Measurements from ENCODE around the gene MCL1. TPM values are rescaled to one million over a fixed set of nuclear protein-coding genes. Genes with fewer than 3 reads are reported as not detected.
A peak's percentile ranks its signal among the peaks of the same experiment; 100 is the strongest.
"Not testable (repeated sequence)": the region's sequence is repeated elsewhere in the genome, so short reads cannot be mapped to it uniquely, and the experiment has no call there.

The MCL1 gene
- total RNA-seq, 1 experiment from 2014 or later = 165 TPM

GRCh38 chr1:150567717-150568593 lies 11.5 kb downstream of the MCL1 start:
- H3K4me3 ChIP-seq (ENCODE audit: insufficient read depth, low read depth, low read length) = no peak overlapping the region

GRCh38 chr1:150567341-150567716 lies 12.1 kb downstream of the MCL1 start:
- H3K36me3 ChIP-seq (replicated peaks; ENCODE audit: control insufficient read depth, insufficient read depth, low read length) = no peaks in the 10 kb centered on the region; the same call in none of the 2 replicates
- H3K27me3 ChIP-seq (ENCODE audit: control insufficient read depth, insufficient read depth, low read length) = no peaks in the 10 kb centered on the region
- DNase-seq = no peak
- H3K4me3 ChIP-seq (ENCODE audit: insufficient read depth, low read depth, low read length) = no peak overlapping the region

More at GRCh38 chr1:150567717-150568593, 11.5 kb downstream of the MCL1 start:
- no peaks in the 10 kb centered on the region for H3K27me3 ChIP-seq (ENCODE audit: control insufficient read depth, insufficient read depth, low read length)
- peak; percentile 81 for DNase-seq
- H3K36me3 ChIP-seq (replicated peaks; ENCODE audit: control insufficient read depth, insufficient read depth, low read length) = peaks cover 1% of the 10 kb centered on the region

DNA sequence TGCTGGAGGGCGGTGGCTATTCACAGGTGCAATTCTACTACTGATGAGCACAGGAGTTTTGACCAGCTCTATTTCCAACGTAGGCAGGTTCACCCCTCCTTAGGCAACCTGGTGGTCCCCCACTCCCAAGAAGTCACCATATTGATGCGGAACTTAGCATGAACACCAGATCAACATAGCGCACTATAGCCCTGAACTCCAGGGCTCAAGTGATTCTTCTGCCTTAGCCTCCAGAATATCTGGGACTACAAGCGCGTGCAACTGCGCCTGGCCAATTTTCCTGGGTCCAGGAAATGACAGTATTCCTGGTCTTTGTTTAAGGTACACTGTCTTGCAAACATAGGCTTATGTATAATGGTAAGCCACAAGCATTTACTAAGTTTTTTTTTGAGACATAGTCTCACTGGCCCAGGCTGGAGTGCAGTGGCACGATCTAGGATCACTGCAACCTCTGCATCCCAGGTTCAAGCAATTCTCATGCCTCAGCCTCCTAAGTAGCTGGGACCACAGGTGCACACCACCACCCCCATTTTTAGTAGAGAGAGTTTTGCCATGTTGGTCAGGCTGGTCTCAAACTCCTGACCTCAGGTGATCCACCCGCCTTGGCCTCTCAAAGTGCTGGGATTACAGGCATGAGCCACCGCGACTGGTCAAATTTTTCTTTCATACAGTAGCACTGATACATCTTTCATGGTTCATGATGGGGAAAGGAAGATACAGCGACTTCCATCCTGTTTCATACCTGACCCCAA lies 12.6 kb downstream of the MCL1 start:
- no peak for DNase-seq
- Histone ChIP-seq H3K36me3 (replicated peaks; ENCODE audit: control insufficient read depth, insufficient read depth, low read length) (no peaks in the 10 kb centered on the region; the same call in none of the 2 replicates), H3K27me3 (ENCODE audit: control insufficient read depth, insufficient read depth, low read length) (no peaks in the 10 kb centered on the region), H3K4me3 (ENCODE audit: insufficient read depth, low read depth, low read length) (no peak overlapping the region)

GRCh38 chr1:150565240-150565991 lies 14.0 kb downstream of the MCL1 start:
- not testable (repeated sequence) for H3K4me3 ChIP-seq (ENCODE audit: insufficient read depth, low read depth, low read length); H3K27me3 ChIP-seq (ENCODE audit: control insufficient read depth, insufficient read depth, low read length); DNase-seq; H3K36me3 ChIP-seq (replicated peaks; ENCODE audit: control insufficient read depth, insufficient read depth, low read length)

DNA sequence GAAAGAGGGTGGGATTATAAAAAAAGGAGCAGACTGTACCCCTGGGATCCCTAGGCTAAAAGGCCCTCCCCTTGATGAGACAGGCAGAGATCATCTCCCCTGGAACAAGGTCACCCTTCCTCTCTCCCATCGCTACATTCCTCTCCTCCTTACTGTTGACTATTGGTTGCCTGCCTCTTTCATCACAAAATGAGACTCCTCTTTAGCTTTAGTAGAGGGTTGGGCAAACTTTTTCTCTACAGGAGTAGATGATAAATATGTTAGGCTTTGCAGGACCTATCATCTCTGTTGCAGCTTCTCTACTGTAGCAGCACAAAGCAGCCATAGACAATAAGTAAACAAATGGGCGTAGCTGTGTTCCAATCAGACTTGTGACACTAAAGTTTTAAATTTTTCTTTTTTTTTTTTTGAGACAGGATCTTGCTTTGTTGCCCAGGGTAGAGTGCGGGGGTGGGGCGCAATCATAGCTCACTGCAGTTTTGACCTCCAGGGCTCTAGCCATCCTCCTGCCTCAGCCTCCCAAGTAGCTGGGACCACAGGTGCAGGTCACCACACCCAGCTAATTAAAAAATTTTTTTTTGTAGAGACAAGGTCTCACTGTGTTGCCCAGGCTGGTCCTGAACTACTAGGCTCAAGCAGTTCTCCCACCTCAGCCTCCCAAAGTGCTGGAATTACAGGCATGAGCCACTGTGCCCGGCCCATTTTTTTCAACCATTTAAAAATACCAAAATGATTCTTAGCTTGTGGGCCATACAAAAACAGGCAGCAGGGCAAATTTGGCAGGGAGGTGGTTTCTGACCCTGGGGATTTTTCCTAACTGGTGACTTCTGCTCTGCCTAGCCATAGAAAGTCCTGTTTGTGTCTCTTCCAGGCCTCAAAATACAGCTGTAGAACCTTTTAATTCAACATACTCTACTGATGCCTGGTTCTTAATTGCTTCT lies 15.1 kb downstream of the MCL1 start:
- Histone ChIP-seq H3K36me3 (replicated peaks; ENCODE audit: control insufficient read depth, insufficient read depth, low read length) (no peaks in the 10 kb centered on the region), H3K27me3 (ENCODE audit: control insufficient read depth, insufficient read depth, low read length) (no peaks in the 10 kb centered on the region), H3K4me3 (ENCODE audit: insufficient read depth, low read depth, low read length) (no peak overlapping the region)
- DNase-seq = no peak

DNA sequence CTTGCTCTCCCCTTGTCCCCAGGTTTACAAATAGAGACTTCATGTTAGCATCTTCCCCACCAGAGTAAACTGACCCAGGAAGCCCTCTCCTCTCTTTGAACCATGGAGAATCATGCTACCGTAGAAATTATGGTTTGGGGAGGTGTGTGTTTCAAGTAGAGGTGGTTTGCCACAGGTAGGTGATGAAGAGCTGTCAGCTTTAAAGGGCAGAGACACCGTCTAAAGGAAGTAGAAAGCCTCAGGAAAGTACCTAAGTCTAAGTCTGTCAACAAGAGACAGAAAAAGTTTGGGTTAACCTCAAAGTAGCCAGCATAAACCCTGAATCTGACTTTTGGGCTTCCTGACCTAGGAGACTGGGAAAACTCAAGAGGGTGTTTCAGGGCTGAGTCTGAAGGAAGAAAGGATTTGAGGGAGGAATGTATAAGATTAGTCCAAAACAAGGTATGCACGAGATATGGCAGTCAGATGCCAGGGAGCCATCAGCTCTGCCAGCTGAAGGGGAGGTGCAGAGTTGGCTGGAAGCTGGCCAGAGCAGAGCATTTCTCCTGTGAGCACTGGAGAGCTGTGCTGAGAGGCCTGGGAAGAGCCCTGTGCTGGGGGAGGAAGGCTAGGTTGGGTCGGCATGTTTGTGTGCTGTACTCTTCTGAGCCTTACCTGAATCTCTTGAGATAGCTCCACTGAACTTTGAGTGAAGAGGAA lies 15.9 kb downstream of the MCL1 start:
- no peaks in the 10 kb centered on the region for H3K27me3 ChIP-seq (ENCODE audit: control insufficient read depth, insufficient read depth, low read length)
- DNase-seq = no peak
- no peak overlapping the region for H3K4me3 ChIP-seq (ENCODE audit: insufficient read depth, low read depth, low read length)

DNA sequence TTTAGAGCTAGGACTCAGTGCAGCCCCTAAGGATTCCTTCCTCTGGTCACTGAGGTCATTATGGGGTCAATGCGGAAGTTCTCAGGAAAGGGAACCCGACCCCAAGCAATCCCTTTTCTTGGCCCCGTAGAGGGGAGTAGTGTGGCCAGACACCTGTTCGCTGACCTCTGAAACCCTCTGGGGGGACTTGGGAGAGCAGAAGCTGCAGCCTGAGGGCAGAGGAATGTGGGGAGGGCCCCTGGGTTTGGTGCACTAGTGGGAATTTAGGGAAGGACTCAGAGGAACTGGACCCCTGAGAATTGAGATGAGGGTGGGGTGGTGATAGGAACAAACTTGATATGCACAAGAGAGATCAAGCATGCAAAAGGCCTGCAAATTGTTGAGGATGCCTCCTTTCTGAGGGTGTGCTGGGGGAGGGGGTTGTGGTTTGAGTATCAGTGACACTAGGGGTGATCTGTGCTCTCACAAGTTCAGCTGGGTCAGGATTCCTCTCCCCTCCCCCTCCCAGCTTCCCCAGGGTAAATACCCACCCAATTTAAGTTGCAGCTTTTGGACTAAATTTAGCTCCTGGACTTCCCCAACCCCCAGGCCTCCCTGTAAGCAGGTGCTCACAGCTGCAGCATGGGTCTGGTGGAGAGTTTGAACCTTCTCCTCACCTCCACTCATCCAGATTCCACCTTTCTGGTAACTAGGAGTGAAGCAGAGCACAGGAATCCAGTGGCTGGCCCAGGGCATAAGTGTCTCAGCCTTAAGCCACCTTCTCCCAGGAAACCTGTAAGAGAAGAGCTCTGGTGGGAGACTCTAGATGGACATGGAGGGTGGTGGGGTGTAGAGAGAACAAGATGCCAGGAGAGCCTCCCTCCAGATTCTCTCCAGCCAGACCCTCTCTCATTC lies 16.7 kb downstream of the MCL1 start:
- DNase-seq = peak; percentile 45

More for the DNA sequence above, 15.9 kb downstream of the MCL1 start:
- no peaks in the 10 kb centered on the region for H3K36me3 ChIP-seq (replicated peaks; ENCODE audit: control insufficient read depth, insufficient read depth, low read length)

DNA sequence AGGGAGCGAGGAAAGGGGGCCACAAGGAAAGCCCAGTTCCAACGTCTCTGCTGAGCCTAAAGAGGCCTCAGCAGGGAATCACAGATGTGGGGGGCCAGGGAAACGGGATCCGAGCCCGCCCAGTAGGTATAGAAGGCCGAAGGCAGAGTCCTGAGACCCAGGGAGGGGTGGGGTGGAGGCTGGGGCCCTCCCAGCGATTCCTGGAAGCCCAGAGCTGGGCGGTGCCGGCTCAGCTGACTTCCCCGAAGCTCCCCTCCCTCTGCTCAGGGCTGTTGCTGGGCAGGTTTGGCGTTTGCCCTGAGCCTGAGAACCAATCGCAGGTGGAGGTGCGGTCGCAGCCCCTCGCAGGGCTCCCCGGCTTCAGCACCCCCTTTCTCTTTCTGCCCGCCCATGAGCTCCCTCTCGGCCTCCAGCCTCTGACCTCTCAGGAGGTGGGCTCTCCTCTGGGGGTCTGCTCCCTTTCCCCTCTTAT lies 17.4 kb downstream of the MCL1 start:
- peak; percentile 94 for DNase-seq
- Histone ChIP-seq H3K36me3 (replicated peaks; ENCODE audit: control insufficient read depth, insufficient read depth, low read length) (no peaks in the 10 kb centered on the region), H3K27me3 (ENCODE audit: control insufficient read depth, insufficient read depth, low read length) (no peaks in the 10 kb centered on the region), H3K4me3 (ENCODE audit: insufficient read depth, low read depth, low read length) (peak overlapping the region; percentile 74)

More for the DNA sequence above, 16.7 kb downstream of the MCL1 start:
- H3K36me3 ChIP-seq (replicated peaks; ENCODE audit: control insufficient read depth, insufficient read depth, low read length) = no peaks in the 10 kb centered on the region
- H3K4me3 ChIP-seq (ENCODE audit: insufficient read depth, low read depth, low read length) = peak overlapping the region; percentile 74
- H3K27me3 ChIP-seq (ENCODE audit: control insufficient read depth, insufficient read depth, low read length) = no peaks in the 10 kb centered on the region

DNA sequence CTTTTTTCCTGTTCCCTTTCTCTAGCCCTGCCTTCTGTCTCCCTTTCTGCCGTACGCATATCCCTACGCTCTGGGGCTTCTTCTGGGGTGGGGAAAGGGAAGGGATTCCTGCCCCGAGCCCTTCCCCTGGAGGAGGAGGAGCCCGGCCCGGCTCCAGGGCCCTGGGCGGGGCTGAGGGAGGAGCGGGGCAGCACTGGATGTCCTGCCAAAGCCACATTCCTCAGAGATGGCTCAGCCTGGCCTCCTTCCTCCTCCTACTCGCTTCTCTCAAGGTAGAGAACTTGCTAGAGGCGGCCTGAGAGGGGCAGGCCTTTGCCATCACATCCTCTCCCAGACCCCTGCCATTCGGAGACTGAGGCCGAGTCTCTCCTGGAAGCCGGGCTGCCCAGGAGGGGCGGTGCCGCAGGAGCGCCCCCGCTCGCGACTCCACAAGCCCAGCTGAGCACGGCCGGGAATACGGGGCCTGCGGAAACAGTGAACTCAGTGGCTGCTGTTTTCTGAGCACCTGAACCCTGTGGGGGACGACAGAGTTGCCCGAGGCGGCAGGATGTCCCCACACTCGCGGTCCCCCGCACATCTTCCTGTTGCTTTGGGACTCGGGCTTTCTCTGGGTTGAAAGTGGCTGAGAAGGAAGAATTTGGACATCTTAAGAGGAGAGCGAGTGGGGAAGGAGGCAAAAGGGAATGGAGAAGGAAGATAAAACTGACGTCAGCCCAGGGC lies 18.0 kb downstream of the MCL1 start:
- no peaks in the 10 kb centered on the region for H3K27me3 ChIP-seq (ENCODE audit: control insufficient read depth, insufficient read depth, low read length)
- no peaks in the 10 kb centered on the region for H3K36me3 ChIP-seq (replicated peaks; ENCODE audit: control insufficient read depth, insufficient read depth, low read length)
- peak; percentile 97 for DNase-seq
- peak overlapping the region; percentile 74 for H3K4me3 ChIP-seq (ENCODE audit: insufficient read depth, low read depth, low read length)

DNA sequence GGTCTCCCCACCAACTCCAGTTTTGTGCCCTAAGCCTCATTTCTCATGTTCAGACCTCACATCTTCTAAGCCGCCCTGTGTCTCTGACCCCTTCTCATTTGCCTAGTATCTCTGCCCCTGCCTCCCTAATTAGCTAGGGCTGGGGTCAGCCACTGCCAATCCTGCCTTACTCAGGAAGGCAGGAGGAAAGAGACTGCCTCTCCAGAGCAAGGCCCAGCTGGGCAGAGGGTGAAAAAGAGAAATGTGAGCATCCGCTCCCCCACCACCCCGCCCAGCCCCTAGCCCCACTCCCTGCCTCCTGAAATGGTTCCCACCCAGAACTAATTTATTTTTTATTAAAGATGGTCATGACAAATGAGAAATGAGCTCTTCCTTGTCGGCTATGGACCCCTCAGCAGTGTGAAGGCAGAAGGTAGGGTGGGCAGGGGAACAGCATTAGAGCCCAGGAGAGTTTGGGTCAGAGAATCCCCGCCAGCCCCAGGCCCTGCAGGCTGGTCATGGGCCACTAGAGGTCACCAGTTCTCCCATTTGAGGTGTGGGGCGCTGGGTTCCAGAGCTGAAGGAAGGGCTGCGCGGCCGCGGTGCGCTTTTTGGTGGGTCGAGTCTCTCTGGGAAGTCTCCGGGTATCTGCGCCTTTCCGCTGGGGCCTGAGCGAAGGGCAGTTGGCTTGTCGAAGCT lies 18.7 kb downstream of the MCL1 start:
- DNase-seq = peak; percentile 91
- H3K4me3 ChIP-seq (ENCODE audit: insufficient read depth, low read depth, low read length) = peak overlapping the region; percentile 74

DNA sequence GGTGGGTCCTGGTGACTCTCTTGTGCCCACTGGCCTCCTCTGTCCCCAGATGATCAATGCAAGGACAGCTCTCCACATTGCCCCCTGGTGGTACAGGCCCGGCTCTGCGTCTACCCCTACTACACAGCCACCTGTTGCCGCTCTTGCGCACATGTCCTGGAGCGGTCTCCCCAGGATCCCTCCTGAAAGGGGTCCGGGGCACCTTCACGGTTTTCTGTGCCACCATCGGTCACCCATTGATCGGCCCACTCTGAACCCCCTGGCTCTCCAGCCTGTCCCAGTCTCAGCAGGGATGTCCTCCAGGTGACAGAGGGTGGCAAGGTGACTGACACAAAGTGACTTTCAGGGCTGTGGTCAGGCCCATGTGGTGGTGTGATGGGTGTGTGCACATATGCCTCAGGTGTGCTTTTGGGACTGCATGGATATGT lies 19.4 kb downstream of the MCL1 start:
- DNase-seq = peak; percentile 93
- no peaks in the 10 kb centered on the region for H3K27me3 ChIP-seq (ENCODE audit: control insufficient read depth, insufficient read depth, low read length)
- no peaks in the 10 kb centered on the region; the same call in 1 of the 2 replicates for H3K36me3 ChIP-seq (replicated peaks; ENCODE audit: control insufficient read depth, insufficient read depth, low read length)
- no peak overlapping the region for H3K4me3 ChIP-seq (ENCODE audit: insufficient read depth, low read depth, low read length)

More for the DNA sequence above, 18.7 kb downstream of the MCL1 start:
- H3K27me3 ChIP-seq (ENCODE audit: control insufficient read depth, insufficient read depth, low read length) = no peaks in the 10 kb centered on the region
- no peaks in the 10 kb centered on the region; the same call in 1 of the 2 replicates for H3K36me3 ChIP-seq (replicated peaks; ENCODE audit: control insufficient read depth, insufficient read depth, low read length)

Measured in H7 (cell line).